ENCODE measurements around the gene PTGR1. TPM values are rescaled to one million over a fixed set of nuclear protein-coding genes. Genes with fewer than 3 reads are reported as not detected.
"Not testable (repeated sequence)": the region's sequence is repeated elsewhere in the genome, so short reads cannot be mapped to it uniquely, and the experiment has no call there.

Gene PTGR1
- total RNA-seq, 1 donor from 2014 or later, result 77.9 TPM

DNA sequence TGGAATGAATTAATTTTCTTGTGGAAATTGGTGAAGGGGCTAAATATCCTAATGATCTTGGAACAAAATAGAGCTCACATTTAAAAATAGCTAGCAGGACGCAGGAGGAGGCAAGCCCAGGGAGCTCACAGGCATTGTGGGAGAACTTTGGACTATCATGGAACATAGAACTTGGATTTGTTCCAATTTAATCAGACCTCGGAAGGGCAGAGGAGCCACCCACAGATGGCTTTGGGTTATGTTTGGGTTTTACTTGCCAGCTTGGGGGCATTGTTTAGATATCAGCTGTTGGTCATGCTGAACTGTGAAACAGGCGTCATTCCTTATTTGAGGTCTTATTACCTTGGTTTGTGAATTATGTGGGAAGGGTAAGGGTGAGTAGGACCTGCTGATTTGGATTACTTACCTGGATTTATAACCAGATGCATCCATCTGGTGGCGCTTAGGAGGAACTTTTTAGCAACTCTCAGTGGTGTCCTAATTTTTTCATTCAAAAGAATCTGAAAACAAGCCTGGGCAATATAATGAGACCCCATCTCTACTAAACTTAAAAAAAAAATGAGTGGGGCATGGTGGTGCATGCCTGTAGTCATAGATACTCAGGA, 14.1 kb upstream of the PTGR1 start:
- no peak for DNase-seq (ENCODE audit: low read depth, low spot score)

DNA sequence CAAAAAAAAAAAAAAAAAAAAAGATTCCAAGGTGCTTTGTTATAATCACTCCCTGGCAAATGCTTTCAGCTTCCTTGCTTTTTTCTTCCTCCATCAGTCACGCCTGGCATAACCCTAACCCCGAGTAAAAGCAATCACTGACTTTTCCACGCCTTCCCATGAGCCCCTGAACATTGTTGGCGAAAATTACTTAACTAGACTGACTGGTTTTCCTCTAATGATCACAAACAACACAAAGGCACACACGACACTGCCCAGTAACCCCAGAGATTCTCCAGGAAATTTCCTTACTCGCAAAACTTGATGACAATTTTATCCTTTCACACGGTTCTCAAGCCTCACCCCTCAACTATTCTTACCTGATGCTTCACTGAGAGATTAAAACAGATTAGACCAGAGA, 11.4 kb upstream of the PTGR1 start:
- DNase-seq (ENCODE audit: low read depth, low spot score), result no peak

DNA sequence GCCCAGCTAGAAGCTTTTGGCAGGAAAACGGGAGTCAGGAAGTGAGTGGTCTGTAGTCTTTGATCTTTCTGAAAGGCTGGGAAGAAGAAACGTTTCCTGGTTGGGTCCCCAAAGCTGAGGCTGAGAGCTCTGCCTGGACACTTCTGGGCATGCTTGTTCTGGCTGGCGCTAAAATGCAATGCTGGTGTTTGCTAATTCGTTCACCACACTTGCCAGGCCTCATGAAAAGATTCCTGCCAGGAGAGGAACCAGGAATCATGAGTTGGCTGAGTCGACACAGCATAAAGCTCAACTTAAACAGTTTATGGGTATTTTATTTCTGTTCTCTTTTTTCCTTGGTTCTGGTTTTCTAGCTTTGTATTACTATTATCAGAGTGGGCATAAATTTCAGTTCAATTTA, 10.7 kb upstream of the PTGR1 start:
- DNase-seq (ENCODE audit: low read depth, low spot score), result no peak

DNA sequence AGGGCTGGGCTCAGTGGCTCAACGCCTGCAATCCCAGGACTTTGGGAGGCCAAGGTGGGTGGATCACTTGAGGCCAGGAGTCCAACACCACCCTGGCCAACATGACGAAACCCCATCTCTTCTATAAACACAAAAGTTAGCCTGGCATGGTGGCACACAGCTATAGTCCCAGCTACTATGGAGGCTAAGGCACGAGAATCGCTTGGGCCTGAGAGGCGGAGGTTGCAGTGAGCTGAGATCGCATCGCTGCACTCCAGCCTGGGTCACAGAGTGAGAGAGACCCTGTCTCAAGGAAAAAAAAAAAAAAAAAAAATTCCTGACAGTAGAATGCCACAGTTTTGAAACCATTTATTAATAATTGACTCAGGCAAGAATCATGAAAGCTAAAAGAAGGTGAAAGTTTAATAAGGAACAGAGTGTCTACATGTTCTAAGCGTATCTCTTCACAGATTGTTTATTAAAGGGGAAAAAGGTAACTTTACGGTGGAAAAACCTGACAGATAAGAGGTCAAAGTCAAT, 5.7 kb upstream of the PTGR1 start:
- DNase-seq (ENCODE audit: low read depth, low spot score), result no peak

DNA sequence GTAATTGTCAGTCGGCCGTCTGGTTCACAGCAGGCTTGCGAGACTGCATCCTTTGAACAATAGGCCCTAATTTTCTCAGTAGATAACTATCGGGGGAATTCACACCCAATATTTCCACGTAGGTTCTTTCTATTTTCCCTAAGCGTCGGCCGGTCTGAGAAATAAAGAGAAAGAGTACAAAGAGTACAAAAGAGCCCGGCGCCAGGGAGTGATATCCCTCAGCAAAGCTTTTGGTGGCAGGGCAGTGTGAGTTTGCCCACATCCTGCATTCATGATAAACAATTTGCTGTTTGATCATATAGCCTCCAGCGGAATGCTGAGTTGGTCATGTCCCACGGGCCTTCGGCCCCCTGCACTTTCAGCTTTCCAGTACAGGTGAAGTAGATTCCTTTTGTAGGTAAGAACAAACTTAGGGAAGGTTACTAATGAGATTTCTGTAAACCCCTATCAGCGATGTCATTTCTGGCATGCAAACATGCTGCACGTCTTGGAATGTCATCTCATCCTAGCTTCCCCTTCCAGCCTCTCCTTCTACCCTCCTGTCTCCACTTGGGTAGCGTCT, 4.7 kb upstream of the PTGR1 start:
- no peak for DNase-seq (ENCODE audit: low read depth, low spot score)

DNA sequence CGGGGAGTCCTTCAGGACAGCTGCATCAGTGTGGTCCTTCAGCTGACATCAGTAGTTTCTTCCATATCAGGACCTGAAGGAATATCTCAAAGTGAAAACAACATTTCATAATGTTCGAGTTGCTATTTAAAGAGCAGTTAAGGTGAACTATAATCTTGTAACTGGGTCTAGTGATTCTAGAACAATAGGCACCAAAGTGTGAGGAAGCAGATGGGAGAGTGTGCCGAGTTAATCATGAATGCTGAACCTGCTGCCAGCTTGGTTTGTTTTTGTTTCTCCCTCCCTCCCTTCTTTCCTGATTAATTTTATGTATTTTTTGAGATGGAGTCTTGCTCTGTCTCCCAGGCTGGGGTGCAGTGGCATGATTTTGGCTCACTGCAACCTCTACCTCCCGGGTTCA, 3.6 kb upstream of the PTGR1 start:
- peak; percentile 84 for DNase-seq (ENCODE audit: low read depth, low spot score)

DNA sequence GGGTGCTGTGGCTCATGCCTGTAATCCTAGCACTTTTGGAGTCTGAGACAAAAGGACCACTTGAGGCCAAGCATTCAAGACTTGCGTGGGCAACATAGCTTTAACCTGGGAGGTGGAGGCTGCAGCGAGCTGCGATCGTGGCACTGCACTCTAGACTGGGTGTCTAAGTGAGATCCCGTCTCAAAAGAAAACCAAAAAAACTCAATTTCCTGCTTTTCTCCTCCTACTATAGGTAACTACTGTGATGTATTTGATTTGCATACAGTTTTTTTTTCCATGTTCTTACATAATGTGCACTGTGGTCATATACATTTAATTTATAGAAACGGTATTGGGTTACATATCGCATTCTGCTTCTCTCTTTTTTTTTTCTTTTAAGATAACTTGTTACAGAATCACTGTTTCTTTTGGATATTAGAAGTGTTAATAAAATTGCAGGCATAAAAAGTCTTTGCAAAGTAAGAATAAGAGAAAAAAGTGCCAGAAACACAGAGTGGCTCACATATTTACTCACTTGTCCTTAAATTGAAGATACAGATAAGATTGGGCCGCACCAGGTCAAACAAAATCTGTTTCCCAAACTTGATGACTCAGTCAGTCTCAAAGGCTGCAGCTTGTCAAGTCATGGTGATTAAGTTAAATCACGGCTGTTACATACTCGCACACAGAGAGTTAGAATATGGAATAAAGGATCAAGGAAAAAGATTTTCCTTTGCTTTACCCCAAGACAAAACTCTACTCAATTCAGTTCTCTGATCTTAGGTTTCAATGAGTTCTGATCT, 2.0 kb upstream of the PTGR1 start:
- DNase-seq (ENCODE audit: low read depth, low spot score), result peak; percentile 93

DNA sequence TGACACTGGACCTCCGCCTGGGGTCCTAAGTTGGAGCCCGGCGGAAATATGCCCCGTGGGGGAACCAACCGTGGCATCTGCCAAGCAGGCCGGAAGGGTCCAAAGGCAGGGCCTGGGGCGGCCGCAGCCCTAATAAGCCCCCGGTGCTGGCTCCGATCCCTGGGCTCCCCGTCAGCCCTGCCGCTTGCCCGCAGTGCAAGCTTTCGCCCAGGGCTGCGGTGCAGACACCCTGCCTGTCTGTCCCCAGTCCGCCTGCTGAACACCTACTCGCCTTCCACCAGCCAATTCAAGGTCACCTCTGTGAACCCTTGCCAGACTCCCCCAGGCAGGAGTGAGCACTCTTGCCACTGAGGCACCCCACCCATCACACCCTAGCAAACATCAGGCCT, 502 bp upstream of the PTGR1 start:
- no peak for DNase-seq (ENCODE audit: low read depth, low spot score)

DNA sequence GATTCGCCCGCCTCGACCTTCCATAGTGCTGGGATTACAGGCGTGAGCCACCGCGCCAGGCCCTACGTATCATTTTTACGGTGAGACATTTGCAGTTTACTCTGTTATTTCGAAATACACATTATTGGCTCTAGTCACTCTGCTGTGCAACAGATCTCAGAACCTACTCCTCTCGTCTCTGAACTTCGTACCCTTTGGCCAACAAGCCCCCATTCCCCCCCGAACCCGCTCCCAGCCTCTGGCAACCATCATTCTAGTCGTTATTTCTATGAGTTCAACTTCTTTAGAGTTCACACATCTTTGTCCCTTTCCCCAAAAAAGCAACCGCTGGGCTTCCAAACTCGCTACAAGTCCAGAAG, 735 bp downstream of the PTGR1 start:
- no peak for DNase-seq (ENCODE audit: low read depth, low spot score)

DNA sequence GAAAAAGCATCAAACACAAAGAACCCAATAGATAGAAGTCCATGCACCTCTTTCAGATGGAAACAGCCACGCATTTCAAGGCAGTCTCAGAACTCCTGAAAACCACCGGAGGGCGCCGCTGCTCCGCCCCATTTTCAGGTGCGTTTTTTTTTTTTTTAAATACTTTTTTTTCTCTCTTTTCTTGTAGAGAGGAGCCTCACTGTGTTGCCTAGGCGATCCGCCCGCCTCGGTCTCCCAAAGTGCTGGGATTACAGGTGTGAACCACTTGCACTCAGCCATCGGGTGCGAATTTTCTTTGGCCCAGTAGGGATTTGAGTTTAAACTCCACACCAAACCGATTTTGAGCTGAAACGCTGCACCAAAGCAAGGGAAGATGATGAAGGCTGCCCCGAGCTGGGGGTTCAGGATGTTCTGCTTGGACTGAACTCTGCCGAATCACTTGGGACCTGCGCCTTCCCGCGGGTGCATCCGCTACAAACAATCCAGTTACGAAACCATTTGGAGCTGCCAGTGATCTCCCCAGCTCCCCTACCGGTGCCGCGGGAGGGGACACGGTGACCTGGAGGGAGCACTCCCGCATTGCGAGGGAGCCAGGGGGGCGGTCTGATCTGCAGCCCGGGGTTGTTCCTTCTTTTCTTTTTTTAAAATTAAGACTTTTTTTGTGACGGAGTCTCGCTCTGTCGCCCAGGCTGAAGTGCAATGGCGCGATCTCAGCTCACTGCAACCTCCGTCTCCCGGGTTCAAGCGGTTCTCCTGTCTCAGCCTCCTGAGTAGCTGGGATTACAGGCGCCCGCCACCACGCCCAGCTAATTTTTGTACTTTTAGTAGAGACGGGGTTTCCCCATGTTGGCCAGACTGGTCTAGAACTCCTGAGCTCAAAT, 1.4 kb downstream of the PTGR1 start:
- DNase-seq (ENCODE audit: low read depth, low spot score), result no peak

DNA sequence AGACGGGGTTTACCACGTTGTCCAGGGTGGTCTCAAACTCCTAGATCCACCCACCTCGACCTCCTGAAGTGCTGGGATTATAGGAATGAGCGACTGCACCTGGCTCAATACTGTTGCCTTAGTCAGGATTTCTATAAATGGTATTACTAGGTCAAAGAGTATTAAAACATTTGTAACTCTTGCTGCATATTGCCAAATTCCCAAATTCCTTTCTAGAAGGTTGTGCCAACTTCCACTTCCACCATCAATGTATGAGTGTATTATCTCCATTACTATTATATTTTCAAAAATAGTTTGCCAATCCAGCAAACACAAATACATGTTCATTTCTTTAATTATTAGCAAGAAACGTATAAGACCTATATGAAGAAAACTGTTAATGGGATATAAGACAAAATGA, 10.6 kb downstream of the PTGR1 start:
- no peak for DNase-seq (ENCODE audit: low read depth, low spot score)

DNA sequence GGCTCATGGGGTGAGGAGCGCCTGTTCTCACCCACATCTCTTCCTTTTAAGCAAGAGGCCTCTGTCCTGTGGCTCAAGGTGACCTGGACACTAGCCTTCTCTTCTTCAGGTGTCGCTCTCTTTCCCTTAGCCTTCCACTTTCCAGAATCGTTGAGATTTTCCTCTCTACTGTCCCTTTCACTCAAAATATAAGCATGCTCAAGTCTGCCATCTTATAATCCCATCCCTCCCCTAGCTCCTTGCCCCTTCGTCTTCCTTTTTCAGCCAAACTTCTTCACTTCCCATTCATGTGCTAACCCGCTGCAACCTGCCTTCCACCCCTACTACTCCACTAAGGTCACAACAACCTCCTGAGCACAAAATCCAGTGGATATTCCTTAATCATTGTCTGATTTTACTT, 13.1 kb downstream of the PTGR1 start:
- DNase-seq (ENCODE audit: low read depth, low spot score), result no peak

DNA sequence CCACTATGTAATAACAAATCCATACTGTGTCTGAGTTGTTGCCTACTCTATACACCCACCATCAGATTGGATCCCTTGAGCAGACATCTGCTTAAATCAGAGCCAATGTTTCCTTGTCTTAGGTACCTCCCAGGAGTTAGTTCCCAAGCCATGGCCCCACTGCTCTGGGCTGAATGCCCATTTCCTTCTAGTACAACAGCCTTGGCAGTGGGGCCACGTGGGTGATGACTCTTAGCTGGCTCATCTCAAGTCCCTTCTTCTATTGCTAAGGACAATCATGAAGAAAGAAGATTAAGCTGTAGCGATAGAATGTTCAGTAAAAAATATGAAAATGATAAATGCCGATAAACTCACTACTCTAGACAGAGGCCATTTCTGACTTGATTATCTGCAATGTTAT, 16.6 kb downstream of the PTGR1 start:
- no peak for DNase-seq (ENCODE audit: low read depth, low spot score)

DNA sequence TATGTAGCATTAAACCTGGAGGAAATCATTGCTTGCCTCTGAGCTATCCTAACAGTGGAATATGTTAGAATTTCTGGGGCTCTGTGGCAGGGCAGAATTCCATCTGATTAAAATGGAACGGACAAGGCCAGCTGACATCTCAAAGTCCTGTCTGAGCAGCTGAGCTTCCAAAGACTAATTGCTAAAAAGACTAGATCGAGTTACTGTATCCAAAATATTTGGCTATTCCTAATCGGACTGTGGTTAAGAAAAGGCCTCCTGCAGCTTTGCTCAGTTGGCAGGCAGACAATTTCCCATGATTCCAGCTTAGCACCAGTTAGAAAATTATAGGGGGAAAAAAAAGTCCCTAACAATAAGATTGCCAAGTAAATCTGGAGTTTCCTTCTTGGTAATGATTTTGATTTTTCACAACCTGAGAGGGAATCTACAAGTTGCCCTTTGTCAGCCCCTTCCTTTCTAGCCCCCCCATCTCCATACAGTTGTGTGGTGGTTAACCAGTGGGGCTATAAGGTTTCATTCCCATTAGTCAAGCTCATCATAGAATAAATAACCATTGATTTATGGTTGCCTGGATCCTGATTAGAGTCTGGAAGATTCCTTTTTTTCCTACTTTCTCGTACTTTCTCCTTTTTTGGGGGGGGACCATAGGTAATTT, 26.4 kb downstream of the PTGR1 start:
- no peak for DNase-seq (ENCODE audit: low read depth, low spot score)

DNA sequence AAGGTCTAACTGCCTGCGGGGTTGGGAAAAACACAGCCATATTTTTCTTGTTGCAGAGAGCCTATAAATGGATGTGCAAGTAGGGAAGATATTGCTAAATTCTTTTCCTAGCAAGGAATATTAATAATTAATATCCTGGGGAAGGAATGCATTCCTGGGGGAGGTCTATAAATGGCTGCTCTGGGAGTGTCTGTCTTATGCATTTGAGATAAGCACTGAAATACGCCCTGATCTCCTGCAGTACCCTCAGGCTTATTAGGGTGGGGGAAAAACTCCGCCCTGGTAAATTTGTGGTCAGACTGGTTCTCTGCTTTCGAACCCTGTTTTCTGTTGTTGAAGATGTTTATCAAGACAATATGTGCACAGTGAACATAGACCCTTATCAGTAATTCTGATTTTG, 31.3 kb downstream of the PTGR1 start:
- DNase-seq (ENCODE audit: low read depth, low spot score), result not testable (repeated sequence)

DNA sequence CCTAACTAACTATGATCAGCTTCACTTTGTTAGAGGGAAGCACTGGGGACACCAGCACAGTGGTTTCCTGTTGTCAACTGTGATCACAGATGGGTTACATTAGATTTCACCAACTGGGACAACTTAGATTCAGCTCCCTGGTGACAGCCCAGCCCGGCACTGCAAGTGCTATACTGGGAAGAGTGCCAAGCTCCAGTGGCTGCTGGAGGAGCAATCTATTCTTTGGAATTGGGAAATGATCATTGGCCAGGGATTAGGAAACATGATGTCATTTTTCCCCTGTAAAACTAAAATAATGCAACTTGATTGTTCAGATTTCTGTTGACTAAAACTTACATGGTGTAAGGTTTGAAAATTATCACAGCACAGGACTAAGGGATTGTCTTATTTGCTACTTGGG, 33.2 kb downstream of the PTGR1 start:
- no peak for DNase-seq (ENCODE audit: low read depth, low spot score)

DNA sequence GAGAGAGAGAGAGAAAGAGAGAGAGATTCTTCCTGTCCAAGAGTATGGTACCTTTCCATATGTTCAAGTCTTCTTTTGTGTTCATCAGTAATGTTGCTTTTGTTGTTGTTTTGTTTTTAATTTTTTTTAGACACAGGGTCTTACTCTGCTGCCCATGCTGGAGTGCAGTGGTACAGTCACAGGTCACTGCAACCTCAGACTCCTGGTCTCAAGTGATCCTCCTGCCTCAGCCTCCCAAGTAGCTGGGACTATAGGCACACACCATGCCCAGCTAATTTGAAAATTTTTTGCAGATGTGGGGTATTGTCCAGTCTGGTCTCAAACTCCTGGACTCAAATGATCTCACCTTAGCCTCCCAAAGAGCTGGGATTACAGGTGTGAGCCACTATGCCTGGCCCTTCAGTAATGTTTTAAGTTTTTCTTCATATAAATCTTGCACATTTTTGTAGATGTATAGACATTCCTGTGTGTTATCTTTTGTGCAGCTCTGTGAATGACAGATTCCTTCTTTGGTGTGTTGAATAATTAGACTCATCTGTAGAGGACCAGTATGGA, 38.2 kb downstream of the PTGR1 start:
- no peak for DNase-seq (ENCODE audit: low read depth, low spot score)

DNA sequence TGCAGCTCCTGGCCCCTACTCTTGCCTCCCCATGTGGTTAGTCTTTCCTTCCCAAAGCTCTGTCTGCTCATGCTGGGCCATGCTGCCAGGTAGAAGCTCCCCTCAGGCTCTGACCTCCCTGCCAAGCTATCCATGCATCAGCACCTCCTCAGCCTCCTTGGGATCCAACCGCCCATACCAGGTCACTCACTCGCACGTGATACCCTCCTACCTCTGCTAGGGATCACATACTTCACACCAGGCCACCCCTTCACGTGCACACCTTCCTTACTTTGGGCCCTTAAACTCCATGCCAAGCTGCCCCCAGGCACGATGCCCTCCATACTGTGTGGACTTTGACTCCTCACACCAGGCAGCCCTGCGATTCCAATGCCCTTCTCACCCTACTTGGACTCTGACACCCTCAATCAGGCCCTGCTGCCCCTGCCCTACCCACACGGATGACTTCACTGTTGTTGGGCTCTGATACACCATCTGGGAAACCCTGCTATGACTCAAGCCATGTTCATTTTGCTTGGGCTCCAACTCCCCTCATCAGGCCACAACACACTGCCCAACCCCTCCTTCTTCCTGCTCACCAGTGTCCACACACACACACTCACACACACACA, 40.3 kb downstream of the PTGR1 start:
- no peak for DNase-seq (ENCODE audit: low read depth, low spot score)

DNA sequence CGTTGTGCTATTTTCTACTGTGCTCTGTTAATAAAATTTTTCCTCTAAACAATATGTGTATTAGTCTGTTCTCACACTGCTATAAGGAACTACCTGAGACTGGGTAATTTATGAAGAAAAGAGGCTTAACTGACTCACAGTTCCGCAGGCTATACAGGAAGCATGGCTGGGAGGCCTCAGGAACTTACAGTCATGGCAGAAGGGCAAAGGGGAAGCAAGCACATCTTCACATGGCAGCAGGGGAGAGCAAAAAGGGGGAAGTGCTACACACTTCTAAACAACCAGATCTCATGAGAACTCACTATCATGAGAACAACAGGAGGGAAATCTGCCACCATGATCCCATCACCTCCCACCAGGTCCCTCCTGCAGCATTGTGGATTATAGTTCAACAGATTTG, 44.0 kb downstream of the PTGR1 start:
- DNase-seq (ENCODE audit: low read depth, low spot score), result not testable (repeated sequence)

DNA sequence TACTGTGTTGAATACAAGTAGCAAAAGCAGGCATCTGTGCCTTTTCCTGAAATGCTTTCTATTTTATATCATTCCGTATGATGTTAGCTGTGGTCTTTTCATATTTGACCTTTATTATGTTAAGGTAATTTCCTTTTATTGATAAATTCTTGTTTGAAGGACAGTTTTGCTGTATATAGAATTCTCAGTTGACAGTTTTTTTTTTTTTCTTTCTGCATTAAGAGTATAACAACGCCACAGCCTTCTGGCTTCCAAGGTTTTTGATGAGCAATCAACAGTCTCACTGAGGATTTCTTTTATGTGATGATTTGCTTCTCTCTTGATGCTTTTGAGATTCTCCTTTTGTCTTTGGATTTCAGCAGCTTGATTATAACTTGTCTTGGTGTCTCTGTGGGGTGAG, 50.8 kb downstream of the PTGR1 start:
- no peak for DNase-seq (ENCODE audit: low read depth, low spot score)

Data from pulmonary artery endothelial cell (primary cell).